Hepatocyte (in vitro differentiated cells): ENCODE measurements around the gene PSMD1.

Experiments used
- CTCF ChIP-seq: fragments of 200-600 bp; sonication (generic); IDR thresholded peaks from 2 replicates; pipeline ENCODE4 v1.5.1; 2016; ENCODE audit warnings: antibody characterized with exemption, mild to moderate bottlenecking; ENCODE audit not compliant: poor library complexity
- EZH2 ChIP-seq: fragments of 200-600 bp; sonication (generic); IDR thresholded peaks from 2 replicates; pipeline ENCODE4 v1.6.1; 2016; ENCODE audit warnings: antibody characterized with exemption, mild to moderate bottlenecking, borderline replicate concordance
- EZH2phosphoT487 ChIP-seq: fragments of 200-600 bp; sonication (generic); IDR thresholded peaks from one replicate; pipeline ENCODE4 v1.6.1; 2018; ENCODE audit warnings: antibody characterized with exemption, mild to moderate bottlenecking, low read depth, moderate library complexity; ENCODE audit not compliant: unreplicated experiment, severe bottlenecking

GRCh38 chr2:231200805-231201474 is 144.3 kb downstream of the PSMD1 start:
- no peak for TF ChIP-seq CTCF
- no peak for TF ChIP-seq EZH2
- TF ChIP-seq EZH2phosphoT487: no peak
